Natural killer cell (primary cell): ENCODE results near the gene RBPJ. TPM values are rescaled to one million over a fixed set of nuclear protein-coding genes. Genes with fewer than 3 reads are reported as not detected.
A peak's percentile ranks its signal among the peaks of the same experiment; 100 is the strongest.

ENCODE experiments used
- ATAC-seq, 3 donors: fragments of 150-1000 bp in 2 of 3; fragments of 200-7000 bp in 1 of 3; cut with Tn5 transposase; 1 replicate in 1 of 3; 2 replicates in 2 of 3; pipeline ENCODE4 v1.10.0; 2021; ENCODE audit warnings: mild to moderate bottlenecking in 2 of 3, moderate library complexity in 2 of 3
- DNase-seq, 2 donors: peaks; one replicate each; pipeline versions ENCODE4 v3.0.0 to v3.0.0-alpha.2; 2013 to 2021; ENCODE audit warnings: mixed read lengths in 1 of 2
- H3K27ac ChIP-seq: one replicate; pipeline ENCODE4 v1.5.1; 2013; ENCODE audit warnings: mild to moderate bottlenecking, low read length
- H3K27me3 ChIP-seq: one replicate; pipeline ENCODE4 v1.6.1; 2013; ENCODE audit warnings: low read length; ENCODE audit not compliant: control insufficient read depth, insufficient read depth
- H3K36me3 ChIP-seq: one replicate; pipeline ENCODE4 v1.6.1; 2013; ENCODE audit warnings: low read length; ENCODE audit not compliant: control insufficient read depth, insufficient read depth
- H3K4me1 ChIP-seq: one replicate; pipeline ENCODE4 v1.6.1; 2013; ENCODE audit warnings: low read length; ENCODE audit not compliant: control insufficient read depth, insufficient read depth
- H3K4me3 ChIP-seq: one replicate; pipeline ENCODE4 v1.5.1; 2013; ENCODE audit warnings: low read length
- H3K9me3 ChIP-seq: one replicate; pipeline ENCODE4 v1.6.1; 2013; ENCODE audit warnings: low read length; ENCODE audit not compliant: control insufficient read depth, insufficient read depth
- H3K27ac Mint-ChIP-seq, 2 donors: one replicate each; pipeline ENCODE4 v1.8.0; 2022; ENCODE audit warnings: mild to moderate bottlenecking in 2 of 2, mixed read lengths in 2 of 2, moderate library complexity in 1 of 2
- H3K27me3 Mint-ChIP-seq, 2 donors: one replicate each; pipeline ENCODE4 v1.8.0; 2022; ENCODE audit warnings: low read depth in 2 of 2, mixed read lengths in 2 of 2
- H3K36me3 Mint-ChIP-seq: one replicate; pipeline ENCODE4 v1.8.0; 2022; ENCODE audit warnings: mixed read lengths
- H3K4me1 Mint-ChIP-seq, 2 donors: one replicate each; pipeline ENCODE4 v1.8.0; 2022; ENCODE audit warnings: mixed read lengths in 2 of 2
- H3K4me3 Mint-ChIP-seq: one replicate; pipeline ENCODE4 v1.8.0; 2022; ENCODE audit warnings: mild to moderate bottlenecking, moderate library complexity, mixed read lengths
- H3K9me3 Mint-ChIP-seq, 2 donors: one replicate each; pipeline ENCODE4 v1.8.0; 2022; ENCODE audit warnings: mixed read lengths in 2 of 2
- CTCF ChIP-seq: fragments of 200-600 bp; IDR thresholded peaks from one replicate; pipeline ENCODE4 v1.8.0; 2022; ENCODE audit warnings: antibody characterized with exemption
- WGBS: methylation state at CpG from one replicate; pipeline ENCODE4 v1.1.7; 2013; ENCODE audit warnings: missing lambda C conversion rate; ENCODE audit not compliant: insufficient coverage; 5-methylcytosine and 5-hydroxymethylcytosine counted together
- intact Hi-C: fragments of 100-400 bp; cut with micrococcal nuclease; formaldehyde crosslinking; loops from one replicate; pipeline ENCODE4 v1.14.2; 2022
- total RNA-seq, 4 donors: library from RNA; stranded (reverse); fragments of 120-200 nt in 1 of 4; gene quantifications; one replicate each; pipeline versions ENCODE4 v1.2.3 to v1.2.4, GENCODE V29; 2013 to 2022

Gene RBPJ
- total RNA-seq, 3 donors from 2014 or later (not counting 1 experiment from before 2014, with no cell fraction given): 46.4 to 53.3 (median 48.8) TPM

- ATAC-seq: no peak
- Histone ChIP-seq H3K4me1 (peaks cover 6% of the 10 kb centered on the region), H3K4me3 (no peak overlapping the region), H3K9me3 (no peaks in the 10 kb centered on the region), H3K36me3 (no peaks in the 10 kb centered on the region), H3K27ac (no peak overlapping the region), H3K27me3 (no peaks in the 10 kb centered on the region)
- Mint-ChIP-seq H3K4me1 (no peaks in the 10 kb centered on the region), H3K9me3 (no peaks in the 10 kb centered on the region), H3K36me3 (no peaks in the 10 kb centered on the region), H3K27me3 (peaks cover 6 to 8% of the 10 kb centered on the region in 2 donors), H3K4me3 (no peak overlapping the region), H3K27ac (no peak overlapping the region)
- DNase-seq: no peak
- WGBS: 100% methylated on average over 2 of the region's 4 CpGs
- no peak for TF ChIP-seq CTCF
- intact Hi-C loops: no loop called here
Measured at GRCh38 chr4:26303008-26303407, 17.8 kb upstream of the RBPJ start.

GRCh38 chr4:26307037-26307800 lies 13.6 kb upstream of the RBPJ start:
- no peaks in the 10 kb centered on the region for H3K36me3 Mint-ChIP-seq
- Histone ChIP-seq H3K36me3 (no peaks in the 10 kb centered on the region), H3K27me3 (no peaks in the 10 kb centered on the region), H3K4me1 (peaks cover 17% of the 10 kb centered on the region), H3K27ac (no peak overlapping the region), H3K4me3 (no peak overlapping the region), H3K9me3 (no peaks in the 10 kb centered on the region)
- no peak overlapping the region for H3K4me3 Mint-ChIP-seq
- ATAC-seq (no peak), DNase-seq (no peak)
- WGBS: 98% methylated on average over 5 of the region's 6 CpGs
- intact Hi-C loops: no loop called here
- TF ChIP-seq CTCF: no peak
- H3K27ac Mint-ChIP-seq: no peak overlapping the region
- no peaks in the 10 kb centered on the region for H3K9me3 Mint-ChIP-seq
- peaks cover 2% of the 10 kb centered on the region in 2 donors for H3K4me1 Mint-ChIP-seq
- no peaks in the 10 kb centered on the region for H3K27me3 Mint-ChIP-seq

GRCh38 chr4:26308568-26308967 lies 12.2 kb upstream of the RBPJ start:
- Mint-ChIP-seq H3K4me3 (no peak overlapping the region), H3K27ac (no peak overlapping the region), H3K4me1 (peaks cover 7 to 9% of the 10 kb centered on the region in 2 donors), H3K36me3 (no peaks in the 10 kb centered on the region), H3K9me3 (no peaks in the 10 kb centered on the region), H3K27me3 (no peaks in the 10 kb centered on the region)
- Histone ChIP-seq H3K9me3 (no peaks in the 10 kb centered on the region), H3K4me1 (peaks cover 27% of the 10 kb centered on the region), H3K27me3 (no peaks in the 10 kb centered on the region), H3K36me3 (no peaks in the 10 kb centered on the region), H3K27ac (no peak overlapping the region), H3K4me3 (no peak overlapping the region)
- no peak for TF ChIP-seq CTCF
- DNase-seq: peak in 1 of 2 donors; percentile 48
- peak; percentile 24 to 70 (median 55) for ATAC-seq
- intact Hi-C loops: no loop called here

GRCh38 chr4:26310264-26310663 lies 10.6 kb upstream of the RBPJ start:
- WGBS: 91% methylated on average over 1 of the region's 2 CpGs
- Mint-ChIP-seq H3K27me3 (no peaks in the 10 kb centered on the region), H3K4me3 (no peak overlapping the region), H3K36me3 (peaks cover 4% of the 10 kb centered on the region), H3K27ac (no peak overlapping the region), H3K9me3 (peaks cover 1 to 2% of the 10 kb centered on the region in 2 donors), H3K4me1 (peaks cover 7 to 9% of the 10 kb centered on the region in 2 donors)
- Histone ChIP-seq H3K36me3 (no peaks in the 10 kb centered on the region), H3K9me3 (peaks cover 1% of the 10 kb centered on the region), H3K27ac (no peak overlapping the region), H3K27me3 (no peaks in the 10 kb centered on the region), H3K4me1 (peaks cover 27% of the 10 kb centered on the region), H3K4me3 (no peak overlapping the region)
- intact Hi-C loops: no loop called here
- no peak for DNase-seq
- no peak for ATAC-seq
- no peak for TF ChIP-seq CTCF
